Heart left ventricle (tissue), 13 donors: ENCODE results near the gene STRA8.

Experiments used
- POLR2A ChIP-seq, 2 donors: fragments of 450-650 bp; IDR thresholded peaks; one replicate each; pipeline ENCODE4 v1.6.1; 2017; ENCODE audit warnings: antibody characterized with exemption in 2 of 2, mild to moderate bottlenecking in 2 of 2, moderate library complexity in 2 of 2
- TF ChIP-seq, protein P1 (sequence below), 12 donors: fragments of 200-600 bp; sonication (generic) in 4 of 12; IDR thresholded peaks; one replicate each; pipeline versions ENCODE4 v1.5.0 to v1.8.0; 2018 to 2022; ENCODE audit warnings: antibody characterized with exemption in 12 of 12, mild to moderate bottlenecking in 5 of 12
- donor health status: ischemic (EF 13 %, LVEDD 7.1; RV severe dilation, severe dysfunction).
- donor health status: DM: no; HTN: yes; CAD: no.
- donor health status: DM: no; HTN: no; CAD: no.
- donor health status: ischemic (EF 25% LVEDD 6.9; RV normal size, moderate dysfunction).
- donor health status: ischemic (EF 25% LVEDD 5.7; RV mildly dilated, moderate dysfunction).
- donor health status: ischemic (EF 35%, LVEDD 5.7; RV mildly dilated, moderate dysfunction).
- donor health status: nonischemic (EF 11% LVEDD 7.7; RV severe dilation, severe dysfunction).
- donor health status: DM: yes; HTN: yes; CAD: no.
- donor health status: PGD.
- donor health status: ischemic (EF 29% LVEDD 5.4; RV normal size, mild dysfunction).
- donor health status: nonischemic (EF 23%, LVEDD 6.1; RV moderate dilation, normal function).

DNA sequence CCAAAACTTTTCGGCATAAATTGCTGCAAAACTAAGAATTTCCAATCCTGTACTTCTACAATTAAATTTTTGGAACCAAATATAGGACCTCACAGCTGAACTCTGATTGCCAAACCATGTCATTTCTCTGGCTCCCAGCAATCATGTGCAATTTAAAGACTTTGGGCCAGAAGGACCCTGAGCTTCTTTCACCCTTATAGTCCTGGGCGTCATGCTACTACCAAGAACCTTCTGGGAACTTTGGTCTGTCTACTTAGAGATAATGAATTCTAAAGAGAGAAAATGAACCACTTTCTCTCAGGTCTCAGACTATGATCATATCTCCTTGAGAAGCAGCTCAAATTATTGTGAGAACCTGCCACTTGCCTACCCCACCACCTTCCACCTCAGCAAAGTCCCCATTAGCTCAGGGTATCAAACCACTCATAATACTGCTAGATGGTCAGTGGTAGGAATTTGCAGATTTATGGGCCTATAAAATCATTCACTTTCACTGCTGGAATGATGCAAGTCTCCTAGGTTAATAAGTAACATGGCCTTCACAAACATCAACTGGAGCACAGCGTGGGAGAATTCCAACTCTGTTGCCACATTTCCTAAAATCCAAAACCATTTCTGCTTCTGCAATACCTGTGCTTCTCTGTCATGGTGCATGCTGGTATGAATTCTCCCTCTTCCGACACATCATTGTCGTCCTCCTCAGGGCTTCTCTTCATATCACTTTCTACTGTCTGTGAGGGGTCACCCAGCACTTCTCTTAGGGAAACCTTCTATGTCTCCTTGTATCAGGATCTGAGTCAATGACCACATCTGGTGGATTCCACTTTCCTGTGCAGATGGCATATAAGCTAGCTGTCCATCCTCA lies 15.8 kb upstream of the STRA8 start:
- TF ChIP-seq, protein P1, sequence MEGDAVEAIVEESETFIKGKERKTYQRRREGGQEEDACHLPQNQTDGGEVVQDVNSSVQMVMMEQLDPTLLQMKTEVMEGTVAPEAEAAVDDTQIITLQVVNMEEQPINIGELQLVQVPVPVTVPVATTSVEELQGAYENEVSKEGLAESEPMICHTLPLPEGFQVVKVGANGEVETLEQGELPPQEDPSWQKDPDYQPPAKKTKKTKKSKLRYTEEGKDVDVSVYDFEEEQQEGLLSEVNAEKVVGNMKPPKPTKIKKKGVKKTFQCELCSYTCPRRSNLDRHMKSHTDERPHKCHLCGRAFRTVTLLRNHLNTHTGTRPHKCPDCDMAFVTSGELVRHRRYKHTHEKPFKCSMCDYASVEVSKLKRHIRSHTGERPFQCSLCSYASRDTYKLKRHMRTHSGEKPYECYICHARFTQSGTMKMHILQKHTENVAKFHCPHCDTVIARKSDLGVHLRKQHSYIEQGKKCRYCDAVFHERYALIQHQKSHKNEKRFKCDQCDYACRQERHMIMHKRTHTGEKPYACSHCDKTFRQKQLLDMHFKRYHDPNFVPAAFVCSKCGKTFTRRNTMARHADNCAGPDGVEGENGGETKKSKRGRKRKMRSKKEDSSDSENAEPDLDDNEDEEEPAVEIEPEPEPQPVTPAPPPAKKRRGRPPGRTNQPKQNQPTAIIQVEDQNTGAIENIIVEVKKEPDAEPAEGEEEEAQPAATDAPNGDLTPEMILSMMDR (IDR thresholded peaks at IDR 0.05): no peak
- no peak for TF ChIP-seq POLR2A (IDR thresholded peaks at IDR 0.05)
